Measurements from ENCODE around the gene ABCA3. TPM values are rescaled to one million over a fixed set of nuclear protein-coding genes. Genes with fewer than 3 reads are reported as not detected.

The ABCA3 gene
- total and polyA plus RNA-seq, 9 donors = 7.5 to 17.6 (median 14.8) TPM

- DNase-seq = no peak
- Histone ChIP-seq H3K36me3 (ENCODE audit: control insufficient read depth, insufficient read depth, low read length) (peaks cover 64% of the 10 kb centered on the region), H3K4me1 (ENCODE audit: control insufficient read depth, insufficient read depth, low read length) (peaks cover 22% of the 10 kb centered on the region), H3K4me3 (ENCODE audit: low read length) (no peak overlapping the region), H3K27ac (ENCODE audit: low read length) (no peak overlapping the region), H3K27me3 (ENCODE audit: control insufficient read depth, insufficient read depth, low read length) (peaks cover 37% of the 10 kb centered on the region), H3K9me3 (replicated peaks; ENCODE audit: control insufficient read depth, low read depth, low read length) (no peaks in the 10 kb centered on the region)
- WGBS (ENCODE audit: insufficient coverage) = 91% methylated on average over 28 of the region's 28 CpGs
These were observed 105.3 kb downstream of the ABCA3 start for GRCh38 chr16:2235234-2235651.

- Histone ChIP-seq H3K9me3 (replicated peaks; ENCODE audit: control insufficient read depth, low read depth, low read length) (no peaks in the 10 kb centered on the region), H3K27ac (ENCODE audit: low read length) (no peak overlapping the region), H3K4me1 (ENCODE audit: control insufficient read depth, insufficient read depth, low read length) (peaks cover 22% of the 10 kb centered on the region), H3K27me3 (ENCODE audit: control insufficient read depth, insufficient read depth, low read length) (peaks cover 37% of the 10 kb centered on the region), H3K36me3 (ENCODE audit: control insufficient read depth, insufficient read depth, low read length) (peaks cover 67% of the 10 kb centered on the region), H3K4me3 (ENCODE audit: low read length) (no peak overlapping the region)
- WGBS (ENCODE audit: insufficient coverage) = 91% methylated on average over 17 of the region's 18 CpGs
- DNase-seq = no peak
These were observed 105.7 kb downstream of the ABCA3 start for GRCh38 chr16:2234813-2235170.

GRCh38 chr16:2233872-2234812, 106.4 kb downstream of the ABCA3 start:
- Histone ChIP-seq H3K36me3 (ENCODE audit: control insufficient read depth, insufficient read depth, low read length) (peaks cover 68% of the 10 kb centered on the region), H3K9me3 (replicated peaks; ENCODE audit: control insufficient read depth, low read depth, low read length) (no peaks in the 10 kb centered on the region), H3K27me3 (ENCODE audit: control insufficient read depth, insufficient read depth, low read length) (peaks cover 37% of the 10 kb centered on the region), H3K4me1 (ENCODE audit: control insufficient read depth, insufficient read depth, low read length) (peaks cover 22% of the 10 kb centered on the region), H3K4me3 (ENCODE audit: low read length) (no peak overlapping the region), H3K27ac (ENCODE audit: low read length) (no peak overlapping the region)
- 94% methylated on average over 35 of the region's 51 CpGs for WGBS (ENCODE audit: insufficient coverage)
- DNase-seq = no peak

GRCh38 chr16:2233046-2233775, 107.3 kb downstream of the ABCA3 start:
- Histone ChIP-seq H3K4me3 (ENCODE audit: low read length) (no peak overlapping the region), H3K36me3 (ENCODE audit: control insufficient read depth, insufficient read depth, low read length) (peaks cover 75% of the 10 kb centered on the region), H3K4me1 (ENCODE audit: control insufficient read depth, insufficient read depth, low read length) (peaks cover 22% of the 10 kb centered on the region), H3K9me3 (replicated peaks; ENCODE audit: control insufficient read depth, low read depth, low read length) (no peaks in the 10 kb centered on the region), H3K27me3 (ENCODE audit: control insufficient read depth, insufficient read depth, low read length) (peaks cover 32% of the 10 kb centered on the region), H3K27ac (ENCODE audit: low read length) (no peak overlapping the region)
- DNase-seq = no peak
- 94% methylated on average over 26 of the region's 28 CpGs for WGBS (ENCODE audit: insufficient coverage)

GRCh38 chr16:2232094-2232990, 108.2 kb downstream of the ABCA3 start:
- no peak for DNase-seq

GRCh38 chr16:2231016-2231931, 109.3 kb downstream of the ABCA3 start:
- DNase-seq = no peak
- Histone ChIP-seq H3K4me1 (ENCODE audit: control insufficient read depth, insufficient read depth, low read length) (peaks cover 5% of the 10 kb centered on the region), H3K9me3 (replicated peaks; ENCODE audit: control insufficient read depth, low read depth, low read length) (no peaks in the 10 kb centered on the region), H3K4me3 (ENCODE audit: low read length) (no peak overlapping the region), H3K27me3 (ENCODE audit: control insufficient read depth, insufficient read depth, low read length) (peaks cover 12% of the 10 kb centered on the region), H3K36me3 (ENCODE audit: control insufficient read depth, insufficient read depth, low read length) (peaks cover 87% of the 10 kb centered on the region), H3K27ac (ENCODE audit: low read length) (no peak overlapping the region)
- WGBS (ENCODE audit: insufficient coverage) = 79% methylated on average over 29 of the region's 29 CpGs

More at GRCh38 chr16:2232094-2232990, 108.2 kb downstream of the ABCA3 start:
- Histone ChIP-seq H3K27me3 (ENCODE audit: control insufficient read depth, insufficient read depth, low read length) (peaks cover 23% of the 10 kb centered on the region), H3K4me3 (ENCODE audit: low read length) (no peak overlapping the region), H3K4me1 (ENCODE audit: control insufficient read depth, insufficient read depth, low read length) (peaks cover 15% of the 10 kb centered on the region), H3K27ac (ENCODE audit: low read length) (no peak overlapping the region), H3K9me3 (replicated peaks; ENCODE audit: control insufficient read depth, low read depth, low read length) (no peaks in the 10 kb centered on the region), H3K36me3 (ENCODE audit: control insufficient read depth, insufficient read depth, low read length) (peaks cover 81% of the 10 kb centered on the region)
- WGBS (ENCODE audit: insufficient coverage) = 89% methylated on average over 31 of the region's 41 CpGs

- H3K27me3 ChIP-seq (ENCODE audit: control insufficient read depth, insufficient read depth, low read length) = peaks cover 3% of the 10 kb centered on the region
- 84% methylated on average over 10 of the region's 13 CpGs for WGBS (ENCODE audit: insufficient coverage)
- H3K36me3 ChIP-seq (ENCODE audit: control insufficient read depth, insufficient read depth, low read length) = peaks cover 83% of the 10 kb centered on the region
- DNase-seq = no peak
- no peak overlapping the region for H3K4me3 ChIP-seq (ENCODE audit: low read length)
- H3K27ac ChIP-seq (ENCODE audit: low read length) = no peak overlapping the region
- no peaks in the 10 kb centered on the region for H3K9me3 ChIP-seq (replicated peaks; ENCODE audit: control insufficient read depth, low read depth, low read length)
- no peaks in the 10 kb centered on the region for H3K4me1 ChIP-seq (ENCODE audit: control insufficient read depth, insufficient read depth, low read length)
These were observed 110.2 kb downstream of the ABCA3 start for GRCh38 chr16:2230376-2230775.

- Histone ChIP-seq H3K27me3 (ENCODE audit: control insufficient read depth, insufficient read depth, low read length) (no peaks in the 10 kb centered on the region), H3K4me1 (ENCODE audit: control insufficient read depth, insufficient read depth, low read length) (peaks cover 4% of the 10 kb centered on the region), H3K27ac (ENCODE audit: low read length) (no peak overlapping the region), H3K36me3 (ENCODE audit: control insufficient read depth, insufficient read depth, low read length) (peaks cover 77% of the 10 kb centered on the region), H3K4me3 (ENCODE audit: low read length) (no peak overlapping the region), H3K9me3 (replicated peaks; ENCODE audit: control insufficient read depth, low read depth, low read length) (no peaks in the 10 kb centered on the region)
- WGBS (ENCODE audit: insufficient coverage) = 82% methylated on average over 21 of the region's 23 CpGs
- DNase-seq = no peak
These were observed 110.8 kb downstream of the ABCA3 start for GRCh38 chr16:2229632-2230250.

- WGBS (ENCODE audit: insufficient coverage) = 90% methylated on average over 7 of the region's 12 CpGs
- no peak for DNase-seq
- Histone ChIP-seq H3K9me3 (replicated peaks; ENCODE audit: control insufficient read depth, low read depth, low read length) (no peaks in the 10 kb centered on the region), H3K27ac (ENCODE audit: low read length) (no peak overlapping the region), H3K4me3 (ENCODE audit: low read length) (no peak overlapping the region), H3K36me3 (ENCODE audit: control insufficient read depth, insufficient read depth, low read length) (peaks cover 71% of the 10 kb centered on the region), H3K27me3 (ENCODE audit: control insufficient read depth, insufficient read depth, low read length) (no peaks in the 10 kb centered on the region), H3K4me1 (ENCODE audit: control insufficient read depth, insufficient read depth, low read length) (peaks cover 11% of the 10 kb centered on the region)
These were observed 111.4 kb downstream of the ABCA3 start for GRCh38 chr16:2229091-2229490.

Measured in muscle of leg (tissue), 11 donors.